Activated CD4-positive, CD25-positive, alpha-beta regulatory T cell treated with anti-CD3 and anti-CD28 coated beads, Interleukin-2, amount 50 U/mL, for 16 hours (primary cell): ENCODE results near the gene RALGPS1.

Experiments
- DNase-seq: peaks from one replicate; pipeline ENCODE4 v3.0.0-alpha.2; 2020; ENCODE audit warnings: low read depth, low spot score

RALGPS1 gene

DNA sequence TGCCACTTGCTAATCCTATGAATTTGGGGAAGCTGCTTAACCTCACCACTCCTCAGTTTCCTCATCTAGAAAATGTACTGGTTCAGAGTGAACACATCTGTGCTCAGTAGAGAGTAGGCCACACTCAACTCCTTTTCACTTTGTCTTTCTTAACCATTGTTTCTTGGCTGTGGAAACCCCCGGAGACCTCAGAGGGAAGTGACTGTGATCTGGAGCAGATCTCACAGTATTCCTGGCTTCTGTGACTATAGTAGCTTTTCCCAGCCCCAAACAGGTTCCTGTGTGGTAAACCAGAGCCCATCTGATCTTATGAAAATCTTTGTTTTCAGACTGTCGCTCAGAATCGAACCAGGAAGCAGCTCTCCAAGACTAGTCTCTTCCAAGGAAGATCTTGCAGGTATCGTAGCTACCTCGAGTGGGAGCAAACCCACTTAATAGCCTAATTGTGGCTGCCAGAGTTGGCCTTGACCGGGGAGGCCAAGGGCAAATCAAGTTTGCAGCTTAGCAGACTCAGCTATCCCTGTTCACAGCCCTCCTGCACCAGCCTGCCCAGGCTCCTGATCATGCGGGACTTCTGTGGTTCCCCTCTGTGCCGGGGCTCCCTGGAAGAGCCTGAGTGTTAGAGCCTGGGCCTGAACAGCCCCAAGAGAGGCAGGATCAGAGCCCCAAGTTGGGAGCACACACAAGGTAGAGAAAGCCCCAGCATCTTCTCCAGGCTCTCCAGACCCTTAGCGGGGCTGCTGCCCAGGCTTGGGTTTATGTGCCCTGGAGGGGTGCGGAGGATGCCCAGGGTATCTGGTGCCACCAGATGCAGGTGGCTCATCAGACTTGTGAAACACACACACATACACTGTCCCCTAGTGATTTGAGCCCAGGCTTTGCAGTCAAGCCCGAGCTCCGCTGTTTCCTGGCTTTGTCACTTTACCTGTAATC is 260.1 kb downstream of the RALGPS1 start:
- DNase-seq = no peak

DNA sequence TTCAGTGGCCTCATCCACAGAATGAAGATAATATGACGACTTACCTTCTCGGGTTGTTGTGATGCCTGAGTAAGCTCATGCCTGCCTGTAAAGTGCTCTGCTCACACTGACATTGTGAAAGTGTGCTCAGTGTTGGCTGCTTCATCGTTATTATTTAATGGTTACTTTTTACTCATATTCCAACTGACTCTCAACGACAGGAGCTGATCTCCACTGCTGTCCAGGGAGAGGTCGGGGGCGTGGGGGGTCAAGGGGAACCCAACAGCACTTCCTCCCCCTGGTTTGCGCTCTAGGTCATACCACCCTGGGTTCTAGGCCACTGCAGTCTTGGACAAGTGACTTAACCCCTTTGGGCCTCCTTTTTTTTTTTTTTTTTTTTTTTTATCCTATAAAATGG is 260.7 kb downstream of the RALGPS1 start:
- DNase-seq = no peak

DNA sequence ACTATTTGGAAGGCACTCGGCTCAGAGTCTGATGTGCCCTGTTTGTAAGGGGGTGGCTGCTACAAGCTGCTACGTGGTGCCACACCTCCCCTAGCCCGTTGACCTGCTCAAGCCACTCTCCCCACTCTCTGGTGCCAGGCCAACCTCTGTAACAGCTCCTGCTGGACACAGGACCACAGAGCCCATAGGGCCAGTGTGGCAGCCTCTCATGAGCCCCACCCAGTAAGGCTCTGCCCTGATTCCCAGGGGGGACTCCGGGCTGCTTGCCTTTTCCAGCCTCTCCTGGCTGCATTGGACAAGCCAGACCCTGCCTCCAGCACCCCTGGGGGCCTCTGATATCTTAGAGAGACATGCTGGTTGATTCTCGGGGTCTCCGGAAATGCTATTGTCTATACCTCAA is 261.2 kb downstream of the RALGPS1 start:
- DNase-seq = no peak

DNA sequence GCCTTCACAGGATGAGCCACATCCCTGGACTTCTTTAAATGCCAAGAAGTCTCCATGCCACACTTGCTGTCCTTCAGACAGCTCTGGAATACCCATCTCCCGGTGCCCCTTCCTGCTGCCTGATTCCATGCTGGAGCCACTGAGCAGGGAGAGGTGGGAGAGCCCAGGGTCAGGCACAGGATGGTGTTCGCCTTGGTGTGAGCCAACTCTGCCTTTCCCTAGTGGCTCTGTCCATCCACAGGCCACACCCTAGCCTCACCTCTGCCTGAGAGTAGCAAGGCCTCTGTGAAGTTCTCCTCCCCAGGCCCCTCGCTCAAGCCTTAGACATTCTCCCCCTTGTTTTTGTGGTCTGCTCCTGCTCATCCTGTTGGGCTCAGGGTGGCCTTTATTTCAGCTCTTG is 262.0 kb downstream of the RALGPS1 start:
- no peak for DNase-seq

DNA sequence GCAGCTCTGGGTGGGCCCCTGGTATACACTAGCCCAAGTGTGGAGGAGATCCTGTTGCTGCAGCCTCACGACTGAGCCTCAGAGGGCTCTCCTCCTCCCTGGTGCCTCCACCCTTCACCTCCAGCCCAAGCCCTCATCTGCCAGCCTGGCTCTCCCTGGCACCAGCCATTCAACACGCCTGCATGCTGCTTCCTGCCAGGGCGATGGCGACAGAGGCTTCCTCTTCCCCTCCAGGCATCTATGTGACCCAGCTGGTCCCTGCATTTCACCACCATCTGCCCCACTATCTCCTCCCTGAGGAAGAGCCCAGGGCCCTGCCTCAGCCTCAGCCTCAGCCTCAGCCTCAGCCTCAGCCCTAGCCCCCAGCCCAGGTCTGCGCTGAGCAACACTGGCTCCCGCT is 262.6 kb downstream of the RALGPS1 start:
- DNase-seq = no peak

DNA sequence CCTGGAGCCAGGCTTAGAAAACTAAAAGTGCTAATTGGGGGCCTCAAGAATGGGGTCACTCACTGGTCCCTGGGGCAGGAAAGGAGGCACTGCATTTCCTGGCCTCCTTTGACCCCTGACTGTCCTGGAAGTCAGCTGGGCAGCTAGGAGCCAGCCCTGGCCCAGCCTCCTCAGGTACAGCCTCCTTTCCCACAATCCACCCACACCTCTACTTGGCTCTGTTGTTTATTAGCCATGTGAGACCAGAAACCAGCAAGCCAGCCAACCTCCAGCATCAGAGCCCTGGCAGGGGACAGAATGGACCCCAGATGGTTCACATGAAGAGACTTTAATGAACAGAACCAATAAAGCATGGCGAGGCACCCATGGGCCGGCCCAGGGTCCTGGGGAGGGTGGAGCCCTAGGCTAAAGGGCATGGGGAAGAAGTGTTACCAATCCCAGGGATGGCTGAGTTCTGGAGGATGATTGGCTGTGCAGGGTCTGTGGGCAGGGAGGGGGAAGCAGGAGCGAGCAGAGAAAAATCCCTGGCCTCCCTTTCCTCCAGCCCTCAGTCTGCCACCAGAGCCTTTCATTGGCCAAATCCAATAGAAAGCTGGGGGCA is 263.2 kb downstream of the RALGPS1 start:
- no peak for DNase-seq

DNA sequence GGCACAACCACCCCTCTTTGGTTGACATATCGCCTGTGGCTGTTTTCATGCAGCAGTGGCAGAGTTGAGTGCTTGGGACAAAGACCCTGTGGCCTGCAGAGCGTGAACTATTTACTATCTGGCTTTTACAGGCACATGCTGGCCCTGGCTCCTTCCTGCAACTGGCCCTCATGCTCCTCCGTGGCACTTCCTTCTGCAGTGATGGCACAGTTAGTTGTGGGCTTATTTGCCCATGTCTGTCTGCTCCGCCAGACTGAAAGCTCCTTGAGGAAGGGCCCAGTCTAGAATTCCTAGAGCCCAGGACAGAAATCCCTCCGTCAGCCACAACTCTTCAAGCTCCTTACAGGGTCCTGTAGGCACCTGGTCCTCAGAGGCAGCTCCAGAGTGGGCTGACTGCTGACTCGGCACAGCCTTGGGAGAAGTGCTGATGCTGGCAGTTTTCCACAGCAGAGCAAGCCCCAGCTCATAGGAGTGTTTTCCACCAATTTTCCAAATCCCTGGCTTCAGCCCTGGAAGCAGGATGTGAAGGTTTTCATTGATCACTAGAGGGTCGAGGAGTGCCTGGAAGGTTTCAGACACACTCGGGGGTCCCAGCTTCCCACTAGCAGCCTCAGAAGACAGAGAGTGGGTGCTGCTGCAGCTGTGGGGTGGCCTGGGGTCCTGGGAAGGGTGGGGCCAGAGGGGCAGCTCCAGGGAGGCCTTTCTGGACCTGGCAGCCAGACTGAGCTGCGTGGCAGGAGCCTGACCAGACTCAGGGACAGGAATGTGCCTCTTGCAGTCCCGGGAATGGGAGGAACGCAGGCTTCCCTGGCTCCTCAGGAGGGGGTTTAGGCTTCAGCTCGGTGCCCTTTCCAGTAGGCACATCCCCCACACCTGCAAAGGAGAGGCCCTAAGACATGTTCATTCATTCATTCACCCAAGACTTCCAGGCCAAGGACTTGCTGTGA is 264.4 kb downstream of the RALGPS1 start:
- DNase-seq = no peak

DNA sequence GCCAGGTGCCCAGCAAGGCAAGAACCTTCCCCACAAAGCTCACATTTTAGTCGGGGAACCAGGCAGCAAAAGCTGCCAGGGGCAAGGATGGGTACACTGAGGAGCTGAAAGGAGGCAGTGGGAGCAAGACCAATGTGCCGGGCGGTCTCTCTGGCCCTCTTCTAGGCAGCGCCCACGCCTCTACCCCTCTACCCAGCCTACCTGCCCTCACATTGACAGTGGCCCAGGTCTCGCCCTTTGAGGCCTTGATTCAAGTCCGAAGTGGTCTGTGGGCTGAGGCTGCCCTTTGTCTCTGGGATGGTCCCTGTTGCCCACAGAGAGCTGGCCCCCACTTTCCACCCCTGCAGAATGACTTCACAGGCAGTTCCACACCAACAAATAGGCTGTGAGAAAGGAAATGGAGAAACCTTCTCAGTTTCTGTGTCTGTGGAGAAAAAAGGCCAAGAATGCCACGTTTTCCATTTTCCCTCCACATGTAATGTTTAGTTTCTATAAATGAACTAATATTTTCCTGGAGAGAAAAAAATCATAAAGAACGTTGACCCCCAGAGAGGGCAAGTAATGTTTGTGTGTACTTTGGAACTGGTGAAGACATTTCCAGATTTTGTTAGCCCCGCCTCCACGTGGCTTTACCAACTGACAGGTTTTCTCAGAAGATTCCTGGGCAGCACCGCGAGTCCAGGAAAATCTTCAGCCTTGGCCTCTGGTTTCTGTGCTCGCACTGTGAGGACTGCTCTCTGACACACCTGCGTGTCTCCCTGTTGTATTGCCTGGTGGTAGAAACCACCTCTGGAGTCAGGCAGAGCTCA is 265.3 kb downstream of the RALGPS1 start:
- DNase-seq = no peak

DNA sequence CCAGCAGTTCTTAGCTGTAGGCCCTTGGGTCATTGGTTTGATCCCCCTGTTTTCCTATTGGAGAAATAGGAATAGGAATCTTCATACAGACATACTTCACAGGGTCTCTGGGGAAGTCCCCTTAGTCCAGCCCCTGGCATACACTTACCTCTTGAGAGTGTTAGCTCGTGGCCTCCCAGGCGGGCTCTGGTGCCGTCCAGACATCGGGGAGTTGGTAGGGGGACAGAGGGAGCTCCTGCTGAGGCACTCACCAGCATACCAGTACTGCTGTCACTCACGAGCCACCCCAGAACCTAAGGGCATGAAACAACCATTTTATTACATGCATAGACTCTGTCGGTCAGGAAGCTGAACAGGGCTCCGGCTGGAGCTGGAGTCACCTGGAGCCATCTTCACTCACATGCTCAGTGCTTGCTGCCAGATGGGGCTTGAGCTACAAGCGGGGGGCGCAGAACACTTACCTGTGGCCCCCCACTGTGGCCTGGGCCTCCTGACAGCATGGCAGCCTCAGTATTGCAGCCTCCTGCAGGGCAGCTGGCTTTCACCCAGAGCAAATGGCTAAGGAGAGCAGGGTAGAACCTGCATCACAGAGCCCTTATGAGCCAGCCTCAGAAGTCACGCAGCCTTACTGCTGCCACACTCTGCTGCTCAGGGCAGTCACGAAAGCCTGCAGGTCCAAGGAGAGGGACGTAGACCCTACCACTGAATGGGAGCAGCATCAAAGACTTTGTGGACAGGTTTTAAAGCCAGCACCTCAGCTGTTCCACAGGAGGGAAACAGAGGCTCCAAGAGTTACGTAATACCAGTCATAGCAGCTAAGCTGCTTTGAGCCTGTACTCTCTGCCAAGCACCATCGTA is 266.1 kb downstream of the RALGPS1 start:
- no peak for DNase-seq

DNA sequence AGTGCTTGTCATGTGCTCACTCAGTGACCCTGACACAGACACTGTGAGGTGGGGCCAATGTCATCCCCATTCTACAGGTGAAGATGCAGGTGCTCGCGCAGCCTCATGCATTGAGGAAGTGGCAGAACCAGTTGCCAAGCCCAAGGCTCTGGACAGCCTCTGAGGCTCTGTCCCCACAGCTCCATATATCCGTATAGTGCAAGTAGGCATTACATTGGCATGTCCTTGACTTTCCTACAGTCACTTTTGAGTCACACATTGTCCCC is 266.7 kb downstream of the RALGPS1 start:
- DNase-seq = no peak

DNA sequence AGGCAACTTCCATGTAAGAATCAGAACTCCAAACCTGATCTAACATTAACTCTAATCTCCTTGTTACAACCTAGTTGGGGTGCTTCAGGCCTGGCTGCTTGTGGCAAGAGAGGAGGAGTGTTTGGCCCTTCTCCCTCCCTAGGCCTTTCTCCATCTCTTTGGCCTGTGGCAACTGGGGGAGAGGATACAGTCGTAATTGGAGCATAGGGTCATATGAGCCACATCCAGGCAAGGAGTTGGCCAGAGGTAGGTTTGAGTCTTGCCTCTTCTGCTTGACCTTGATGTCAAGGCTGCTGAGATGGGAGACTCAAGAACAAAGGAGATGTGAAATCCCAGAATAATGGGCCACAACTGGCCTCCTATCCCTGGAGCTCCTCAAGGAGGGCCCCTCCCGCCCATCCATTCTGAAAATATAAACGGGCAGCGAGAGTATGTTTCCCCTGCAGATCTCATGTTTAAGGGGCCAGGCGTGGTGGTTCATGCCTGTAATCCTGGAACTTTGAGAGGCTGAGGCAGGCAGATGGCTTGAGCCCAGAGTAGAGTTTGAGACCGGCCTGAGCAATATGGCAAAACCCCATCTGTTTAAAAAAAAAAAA is 267.1 kb downstream of the RALGPS1 start:
- DNase-seq = no peak

DNA sequence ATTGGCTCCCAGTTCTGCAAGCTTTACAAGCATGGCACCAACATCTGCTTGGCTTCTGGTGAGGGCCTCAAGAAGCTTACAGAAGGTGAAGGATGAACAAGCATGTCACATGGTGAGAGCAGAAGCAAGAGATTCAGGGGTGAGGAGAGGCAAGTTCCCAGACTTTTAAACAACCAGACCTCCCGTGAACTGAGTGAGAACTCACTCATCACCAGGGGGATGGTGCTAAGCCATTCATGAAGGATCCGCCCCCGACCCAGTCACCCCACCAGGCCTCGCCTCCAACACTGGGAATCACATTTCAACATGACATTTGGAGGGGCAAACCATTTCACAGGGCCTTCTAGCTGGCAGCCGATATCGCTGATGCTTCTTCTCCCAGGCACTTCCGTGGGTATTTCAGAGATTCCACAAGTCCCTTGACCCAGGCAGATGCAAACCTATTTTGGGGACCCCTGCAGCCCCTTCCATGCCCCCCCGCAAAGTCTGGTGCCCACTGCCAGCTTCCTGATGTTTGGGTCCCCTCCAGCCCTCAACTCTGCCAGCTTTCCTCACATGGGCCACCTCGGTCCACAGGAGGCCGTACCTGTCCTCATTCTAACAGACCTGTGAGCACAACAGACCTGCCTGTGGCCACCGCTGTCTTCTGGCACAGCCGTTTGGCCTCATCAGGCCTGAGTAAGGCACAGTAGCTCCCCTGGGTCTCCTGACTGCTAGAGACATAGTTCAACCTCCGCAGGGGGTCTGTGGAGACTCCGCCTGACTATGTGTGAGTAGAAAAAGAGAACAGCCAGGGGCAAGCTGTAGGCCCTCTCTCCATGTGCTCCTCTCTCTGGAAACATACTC is 268.5 kb downstream of the RALGPS1 start:
- no peak for DNase-seq

DNA sequence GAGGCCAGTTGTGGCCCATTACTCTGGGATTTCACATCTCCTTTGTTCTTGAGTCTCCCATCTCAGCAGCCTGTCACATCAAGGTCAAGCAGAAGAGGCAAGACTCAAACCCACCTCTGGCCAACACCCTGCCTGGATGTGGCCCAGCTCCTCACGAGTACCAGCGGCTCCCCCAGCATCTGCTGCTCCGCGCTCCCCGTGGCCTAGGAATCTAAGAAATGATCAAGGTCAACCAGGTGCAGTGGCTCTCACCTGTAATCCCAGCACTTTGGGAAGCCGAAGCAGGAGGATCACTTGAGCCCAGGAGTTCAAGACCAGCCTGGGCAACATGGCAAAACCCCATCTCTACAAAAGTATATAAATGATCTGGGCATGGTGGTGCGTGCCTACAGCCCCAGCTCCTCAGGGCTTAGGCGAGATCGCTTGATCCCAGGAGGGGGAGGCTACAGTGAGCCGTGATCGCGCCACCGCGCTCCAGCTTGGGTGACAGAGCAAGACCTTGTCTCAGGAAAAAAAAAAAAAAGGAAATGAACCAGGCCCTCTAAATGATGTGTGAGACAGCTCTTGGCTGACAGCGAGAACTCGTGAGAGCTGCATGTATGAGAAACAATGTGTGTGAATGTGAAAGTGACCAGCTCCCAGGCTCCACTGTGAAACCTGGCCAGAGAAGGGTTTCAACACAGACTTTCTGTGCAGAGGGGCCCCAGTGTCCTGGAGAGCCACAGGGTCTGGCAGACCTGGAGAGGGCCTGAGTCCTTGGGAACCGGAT is 269.4 kb downstream of the RALGPS1 start:
- DNase-seq = no peak

DNA sequence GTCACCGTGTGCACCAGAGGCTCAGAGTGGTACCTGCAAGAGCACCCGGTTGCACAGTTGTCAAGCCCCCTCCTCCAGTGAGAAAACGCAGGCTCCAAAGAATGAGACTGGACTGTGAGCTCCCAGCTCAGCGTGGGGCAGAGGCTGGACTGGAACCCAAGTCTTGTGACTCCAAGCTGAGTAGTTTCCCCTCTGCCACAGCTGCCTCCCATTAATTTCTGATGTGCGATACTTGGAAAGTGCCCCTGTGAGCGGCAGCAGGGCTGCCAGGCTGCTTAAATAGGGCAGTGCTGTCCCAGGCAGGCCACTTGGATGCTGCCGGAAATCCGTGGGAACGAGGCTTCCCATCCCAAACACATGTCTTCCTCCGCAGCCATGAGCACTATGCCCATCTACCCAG is 270.1 kb downstream of the RALGPS1 start:
- no peak for DNase-seq

DNA sequence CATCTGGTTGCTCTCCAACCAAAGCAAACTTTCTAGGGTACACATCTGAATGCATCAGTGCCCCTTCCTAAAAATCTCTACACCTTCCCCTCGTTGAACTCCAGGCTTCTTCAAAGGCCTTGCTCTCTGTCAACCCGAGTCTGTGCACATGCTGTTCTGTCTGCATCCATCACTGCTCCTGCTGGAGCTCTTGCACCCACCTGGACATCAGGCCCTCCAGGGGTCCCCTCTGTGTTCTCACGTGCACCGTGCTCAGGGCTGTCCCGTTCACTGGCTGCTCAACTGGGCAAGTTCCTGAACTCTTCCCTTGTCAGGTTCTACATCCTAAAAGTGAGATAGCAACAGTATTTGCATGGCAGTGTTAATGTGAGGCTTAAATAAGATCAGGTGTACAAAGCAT is 270.6 kb downstream of the RALGPS1 start:
- no peak for DNase-seq

DNA sequence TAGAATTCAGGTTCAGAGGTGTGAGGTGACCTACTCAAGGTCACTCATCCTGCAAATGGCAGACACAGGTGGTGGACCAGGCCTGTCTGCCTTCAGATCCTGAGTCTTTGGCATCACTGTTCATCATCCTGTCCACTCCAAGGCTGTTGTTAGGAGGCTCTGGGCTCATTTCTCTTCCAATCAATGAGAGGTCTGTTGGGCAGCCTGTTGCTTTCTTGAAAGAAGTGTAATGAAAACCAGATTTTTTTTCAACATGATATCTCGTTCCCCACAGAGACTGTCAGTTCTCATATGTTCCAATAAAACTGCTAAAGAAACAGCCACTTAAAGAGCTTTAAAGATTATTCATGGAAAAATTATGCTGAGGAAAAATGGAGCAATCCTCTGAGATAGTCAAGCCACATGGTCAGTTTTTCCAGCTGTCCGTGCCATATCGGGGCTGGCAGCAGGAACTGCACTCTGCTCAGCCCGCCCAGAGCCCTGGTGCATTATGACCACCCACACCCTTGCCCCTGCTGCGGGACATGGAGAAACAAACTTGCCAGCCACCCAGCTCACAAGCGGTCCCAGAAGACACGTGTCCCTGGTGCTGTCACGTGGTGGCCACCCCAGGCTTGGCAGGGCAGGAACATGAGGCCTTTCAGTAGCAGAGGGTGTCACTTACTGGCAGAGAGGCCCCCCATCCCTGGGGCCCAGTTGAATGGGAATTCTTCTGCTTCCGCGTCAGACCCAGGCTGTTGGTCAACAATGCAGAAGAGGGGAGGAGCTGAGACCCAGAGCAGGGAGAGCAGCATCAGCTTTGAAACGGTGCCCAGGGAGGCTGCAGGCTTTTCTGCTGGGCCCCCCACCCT is 271.6 kb downstream of the RALGPS1 start:
- no peak for DNase-seq

DNA sequence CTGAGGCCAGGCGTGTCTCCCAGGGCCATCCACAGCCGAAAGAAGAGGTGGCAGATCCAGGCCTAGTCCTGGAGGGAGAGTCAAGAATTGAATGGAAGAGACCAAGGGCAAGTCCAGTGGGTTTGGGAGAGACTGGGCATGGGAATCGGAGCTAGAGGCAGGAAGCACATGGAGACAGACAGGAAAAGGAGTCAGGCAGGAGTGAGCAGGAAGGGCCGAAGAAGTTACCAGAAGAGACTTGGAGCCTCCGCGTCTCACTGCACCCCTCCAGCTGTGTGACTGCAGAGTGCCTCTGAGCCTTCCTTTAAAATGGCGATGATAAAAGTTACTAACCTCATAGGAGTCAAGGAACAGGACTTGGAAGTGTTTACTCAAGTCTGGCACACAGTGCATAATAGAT is 272.2 kb downstream of the RALGPS1 start:
- DNase-seq = no peak
